ENCODE data around the gene FAM20C.
"Not testable (repeated sequence)": the region's sequence is repeated elsewhere in the genome, so short reads cannot be mapped to it uniquely, and the experiment has no call there.

FAM20C gene

GRCh38 chr7:174716-175115 is 17.7 kb upstream of the FAM20C start:
- DNase-seq (ENCODE audit: low read depth), result no peak

GRCh38 chr7:175955-176354 is 16.4 kb upstream of the FAM20C start:
- no peak for DNase-seq (ENCODE audit: low read depth)

- no peak for DNase-seq (ENCODE audit: low read depth)
Observed at GRCh38 chr7:176381-176780, 16.0 kb upstream of the FAM20C start.

GRCh38 chr7:176786-177459 is 15.4 kb upstream of the FAM20C start:
- no peak for DNase-seq (ENCODE audit: low read depth)

GRCh38 chr7:178444-178843 is 13.9 kb upstream of the FAM20C start:
- no peak for DNase-seq (ENCODE audit: low read depth)

GRCh38 chr7:179209-179681 is 13.1 kb upstream of the FAM20C start:
- DNase-seq (ENCODE audit: low read depth), result no peak

GRCh38 chr7:179948-180694 is 12.2 kb upstream of the FAM20C start:
- DNase-seq (ENCODE audit: low read depth), result no peak

GRCh38 chr7:181738-182137 is 10.6 kb upstream of the FAM20C start:
- DNase-seq (ENCODE audit: low read depth), result no peak

- not testable (repeated sequence) for DNase-seq (ENCODE audit: low read depth)
Observed at GRCh38 chr7:182502-182901, 9.9 kb upstream of the FAM20C start.

- DNase-seq (ENCODE audit: low read depth), result no peak
Observed at GRCh38 chr7:183496-184292, 8.7 kb upstream of the FAM20C start.

GRCh38 chr7:184294-185264 is 7.8 kb upstream of the FAM20C start:
- no peak for DNase-seq (ENCODE audit: low read depth)

- DNase-seq (ENCODE audit: low read depth), result no peak
Observed at GRCh38 chr7:186516-187113, 5.8 kb upstream of the FAM20C start.

GRCh38 chr7:187227-187927 is 5.0 kb upstream of the FAM20C start:
- no peak for DNase-seq (ENCODE audit: low read depth)

GRCh38 chr7:188174-188573 is 4.2 kb upstream of the FAM20C start:
- no peak for DNase-seq (ENCODE audit: low read depth)

GRCh38 chr7:188727-189500 is 3.5 kb upstream of the FAM20C start:
- no peak for DNase-seq (ENCODE audit: low read depth)

- DNase-seq (ENCODE audit: low read depth), result no peak
Observed at GRCh38 chr7:189719-190118, 2.7 kb upstream of the FAM20C start.

GRCh38 chr7:190196-190595 is 2.2 kb upstream of the FAM20C start:
- DNase-seq (ENCODE audit: low read depth), result no peak

- DNase-seq (ENCODE audit: low read depth), result no peak
Observed at GRCh38 chr7:191105-191980, 1.0 kb upstream of the FAM20C start.

Measured in activated gamma-delta T cell treated with anti-CD3 and anti-CD28 coated beads, Interleukin-2, amount 50 U/mL, for 16 hours (primary cell).